ENCODE measurements around the gene MYO3B.

DNA sequence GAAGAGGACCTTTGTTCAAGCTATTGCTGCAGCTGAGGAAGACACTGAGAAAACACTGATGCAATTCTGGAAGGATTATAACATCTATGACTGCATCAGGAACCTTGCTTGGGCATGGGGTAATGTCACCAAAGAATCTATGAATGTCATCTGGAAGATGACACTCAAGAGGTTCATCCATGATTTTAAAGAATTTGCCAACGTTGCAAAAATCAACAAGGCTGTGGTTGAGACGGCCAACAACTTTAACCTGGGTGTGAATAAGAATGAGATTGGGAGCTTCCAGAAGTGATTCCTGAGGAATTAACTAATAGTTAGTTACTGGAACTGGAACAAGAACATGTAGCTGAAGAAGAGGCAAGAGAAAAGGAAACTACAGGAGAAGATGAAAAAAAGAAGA is 410.8 kb downstream of the MYO3B start:
- TF ChIP-seq GATA3 (IDR thresholded peaks at IDR 0.05; ENCODE audit: borderline replicate concordance) (no peak), EP300 (IDR thresholded peaks at IDR 0.05) (no peak), POLR2A (IDR thresholded peaks at IDR 0.05; ENCODE audit: low read length) (no peak), PHF8 (IDR thresholded peaks at IDR 0.05; ENCODE audit: borderline replicate concordance, low read depth) (no peak), RNF2 (IDR thresholded peaks at IDR 0.05; ENCODE audit: borderline replicate concordance, low read depth) (no peak)
- TF ChIP-seq, protein P1, sequence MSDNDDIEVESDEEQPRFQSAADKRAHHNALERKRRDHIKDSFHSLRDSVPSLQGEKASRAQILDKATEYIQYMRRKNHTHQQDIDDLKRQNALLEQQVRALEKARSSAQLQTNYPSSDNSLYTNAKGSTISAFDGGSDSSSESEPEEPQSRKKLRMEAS (IDR thresholded peaks at IDR 0.05) = no peak
- TF ChIP-seq, protein P2, sequence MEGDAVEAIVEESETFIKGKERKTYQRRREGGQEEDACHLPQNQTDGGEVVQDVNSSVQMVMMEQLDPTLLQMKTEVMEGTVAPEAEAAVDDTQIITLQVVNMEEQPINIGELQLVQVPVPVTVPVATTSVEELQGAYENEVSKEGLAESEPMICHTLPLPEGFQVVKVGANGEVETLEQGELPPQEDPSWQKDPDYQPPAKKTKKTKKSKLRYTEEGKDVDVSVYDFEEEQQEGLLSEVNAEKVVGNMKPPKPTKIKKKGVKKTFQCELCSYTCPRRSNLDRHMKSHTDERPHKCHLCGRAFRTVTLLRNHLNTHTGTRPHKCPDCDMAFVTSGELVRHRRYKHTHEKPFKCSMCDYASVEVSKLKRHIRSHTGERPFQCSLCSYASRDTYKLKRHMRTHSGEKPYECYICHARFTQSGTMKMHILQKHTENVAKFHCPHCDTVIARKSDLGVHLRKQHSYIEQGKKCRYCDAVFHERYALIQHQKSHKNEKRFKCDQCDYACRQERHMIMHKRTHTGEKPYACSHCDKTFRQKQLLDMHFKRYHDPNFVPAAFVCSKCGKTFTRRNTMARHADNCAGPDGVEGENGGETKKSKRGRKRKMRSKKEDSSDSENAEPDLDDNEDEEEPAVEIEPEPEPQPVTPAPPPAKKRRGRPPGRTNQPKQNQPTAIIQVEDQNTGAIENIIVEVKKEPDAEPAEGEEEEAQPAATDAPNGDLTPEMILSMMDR (IDR thresholded peaks at IDR 0.05) = no peak
- TF ChIP-seq, protein P3, sequence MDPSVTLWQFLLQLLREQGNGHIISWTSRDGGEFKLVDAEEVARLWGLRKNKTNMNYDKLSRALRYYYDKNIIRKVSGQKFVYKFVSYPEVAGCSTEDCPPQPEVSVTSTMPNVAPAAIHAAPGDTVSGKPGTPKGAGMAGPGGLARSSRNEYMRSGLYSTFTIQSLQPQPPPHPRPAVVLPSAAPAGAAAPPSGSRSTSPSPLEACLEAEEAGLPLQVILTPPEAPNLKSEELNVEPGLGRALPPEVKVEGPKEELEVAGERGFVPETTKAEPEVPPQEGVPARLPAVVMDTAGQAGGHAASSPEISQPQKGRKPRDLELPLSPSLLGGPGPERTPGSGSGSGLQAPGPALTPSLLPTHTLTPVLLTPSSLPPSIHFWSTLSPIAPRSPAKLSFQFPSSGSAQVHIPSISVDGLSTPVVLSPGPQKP (IDR thresholded peaks at IDR 0.05; ENCODE audit: low read depth, low read length) = no peak
